ENCODE data around the gene CTXN2. TPM values are rescaled to one million over a fixed set of nuclear protein-coding genes. Genes with fewer than 3 reads are reported as not detected.

CTXN2 gene
- polyA plus RNA-seq, 1 of the 3 experiments (the other 2 are of a cell fraction) = 0.02 TPM

DNA sequence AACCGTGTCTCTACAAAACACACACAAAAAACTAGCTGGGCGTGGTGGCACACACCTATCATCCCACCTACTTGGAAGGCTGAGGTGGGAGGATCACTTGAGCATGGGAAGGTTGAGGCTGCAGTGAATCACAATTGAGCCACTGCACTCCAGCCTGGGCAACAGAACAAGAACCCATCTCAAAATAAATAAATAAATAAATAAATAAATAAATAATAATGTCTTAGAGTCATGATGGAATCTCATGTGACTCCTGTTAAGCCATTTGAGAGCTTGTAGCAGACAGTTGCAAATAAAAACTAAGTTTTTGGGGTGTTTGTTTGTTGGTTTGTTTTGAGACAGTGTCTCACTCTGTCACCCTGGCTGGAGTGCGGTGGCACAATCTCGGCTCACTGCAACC is 47.9 kb downstream of the CTXN2 start:
- H3K79me2 ChIP-seq (ENCODE audit: insufficient read depth) = no peaks in the 10 kb centered on the region
- no peak overlapping the region for H3K4me3 ChIP-seq (ENCODE audit: low read depth in 2 of 2, low read length in 1 of 2)
- ChIA-PET CTCF (interaction anchor here (0.8 to 1.9 kb wide), 2 partner anchors 10 to 12 kb away, joined by 4 to 7 read pairs; no protein-coding TSS in a partner anchor), POLR2A (no interaction called here)
- no peak overlapping the region for H2AFZ ChIP-seq (ENCODE audit: low read depth)
- H3K9me2 ChIP-seq = no peaks in the 10 kb centered on the region
- no peaks in the 10 kb centered on the region for H3K9me3 ChIP-seq
- TF ChIP-seq ELF1 (IDR thresholded peaks at IDR 0.05) (no peak), RCOR1 (IDR thresholded peaks at IDR 0.05; ENCODE audit: low read length) (no peak), POLR2AphosphoS5 (IDR thresholded peaks at IDR 0.05; ENCODE audit: low read depth, low read length) (no peak), MXI1 (IDR thresholded peaks at IDR 0.05; ENCODE audit: low read depth, low read length) (no peak), CHD2 (IDR thresholded peaks at IDR 0.05; ENCODE audit: low read length, partially characterized antibody) (no peak), GABPA (IDR thresholded peaks at IDR 0.05; ENCODE audit: low read depth) (no peak), FOSL2 (IDR thresholded peaks at IDR 0.05; ENCODE audit: borderline replicate concordance, low read depth) (no peak), NFIC (IDR thresholded peaks at IDR 0.05; ENCODE audit: borderline replicate concordance) (no peak)
- TF ChIP-seq, protein P1, sequence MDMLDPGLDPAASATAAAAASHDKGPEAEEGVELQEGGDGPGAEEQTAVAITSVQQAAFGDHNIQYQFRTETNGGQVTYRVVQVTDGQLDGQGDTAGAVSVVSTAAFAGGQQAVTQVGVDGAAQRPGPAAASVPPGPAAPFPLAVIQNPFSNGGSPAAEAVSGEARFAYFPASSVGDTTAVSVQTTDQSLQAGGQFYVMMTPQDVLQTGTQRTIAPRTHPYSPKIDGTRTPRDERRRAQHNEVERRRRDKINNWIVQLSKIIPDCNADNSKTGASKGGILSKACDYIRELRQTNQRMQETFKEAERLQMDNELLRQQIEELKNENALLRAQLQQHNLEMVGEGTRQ (IDR thresholded peaks at IDR 0.05; ENCODE audit: borderline replicate concordance, low read depth, low read length) = no peak
- 0 out of 2 replicates have a peak, but pooled peaks cover under 1% of the 10 kb centered on the region for H3K27me3 ChIP-seq (ENCODE audit: insufficient read depth)
- H3K27ac ChIP-seq (ENCODE audit: low read depth in 2 of 2, low read length in 1 of 2) = no peak overlapping the region
- no peak for DNase-seq
- no peaks in the 10 kb centered on the region for H3F3A ChIP-seq (replicated peaks; ENCODE audit: insufficient read depth)
- no peak overlapping the region for H3K9ac ChIP-seq
- H3K4me2 ChIP-seq = no peak overlapping the region
- H3K4me1 ChIP-seq (ENCODE audit: control insufficient read depth in 1 of 2, insufficient read depth in 2 of 2, low read depth in 1 of 2, low read length in 1 of 2) = no peaks in the 10 kb centered on the region
- H4K20me1 ChIP-seq (ENCODE audit: insufficient read depth) = no peaks in the 10 kb centered on the region
- 71% methylated on average over 4 of the region's 4 CpGs for WGBS (ENCODE audit: low lambda C conversion rate)
- no peaks in the 10 kb centered on the region for H3K36me3 ChIP-seq (replicated peaks in 1 of 2; ENCODE audit: control insufficient read depth in 1 of 2, insufficient read depth in 2 of 2, low read length in 1 of 2)

- Histone ChIP-seq H3K27me3 (ENCODE audit: insufficient read depth) (no peaks in the 10 kb centered on the region), H3K9ac (no peak overlapping the region), H3K4me1 (ENCODE audit: control insufficient read depth in 1 of 2, insufficient read depth in 2 of 2, low read depth in 1 of 2, low read length in 1 of 2) (no peaks in the 10 kb centered on the region), H3K4me3 (ENCODE audit: low read depth in 2 of 2, low read length in 1 of 2) (no peak overlapping the region), H3K79me2 (ENCODE audit: insufficient read depth) (no peaks in the 10 kb centered on the region), H3K36me3 (replicated peaks in 1 of 2; ENCODE audit: control insufficient read depth in 1 of 2, insufficient read depth in 2 of 2, low read length in 1 of 2) (no peaks in the 10 kb centered on the region), H3K27ac (ENCODE audit: low read depth in 2 of 2, low read length in 1 of 2) (no peak overlapping the region), H2AFZ (ENCODE audit: low read depth) (no peak overlapping the region), H3K4me2 (no peak overlapping the region), H3F3A (replicated peaks; ENCODE audit: insufficient read depth) (no peaks in the 10 kb centered on the region), H3K9me3 (no peaks in the 10 kb centered on the region), H4K20me1 (ENCODE audit: insufficient read depth) (no peaks in the 10 kb centered on the region), H3K9me2 (no peaks in the 10 kb centered on the region)
- ChIA-PET POLR2A (no interaction called here), CTCF (interaction anchor here (0.8 to 2.4 kb wide), 3 partner anchors 9 to 129 kb away, joined by 3 to 7 read pairs (median 4); no protein-coding TSS in a partner anchor)
- no peak for DNase-seq
- TF ChIP-seq NFIC (IDR thresholded peaks at IDR 0.05; ENCODE audit: borderline replicate concordance) = no peak
- no peak for TF ChIP-seq POLR2AphosphoS5 (IDR thresholded peaks at IDR 0.05; ENCODE audit: low read depth, low read length)
- no peak for TF ChIP-seq CHD2 (IDR thresholded peaks at IDR 0.05; ENCODE audit: low read length, partially characterized antibody)
- no peak for TF ChIP-seq GABPA (IDR thresholded peaks at IDR 0.05; ENCODE audit: low read depth)
- TF ChIP-seq, protein P2, sequence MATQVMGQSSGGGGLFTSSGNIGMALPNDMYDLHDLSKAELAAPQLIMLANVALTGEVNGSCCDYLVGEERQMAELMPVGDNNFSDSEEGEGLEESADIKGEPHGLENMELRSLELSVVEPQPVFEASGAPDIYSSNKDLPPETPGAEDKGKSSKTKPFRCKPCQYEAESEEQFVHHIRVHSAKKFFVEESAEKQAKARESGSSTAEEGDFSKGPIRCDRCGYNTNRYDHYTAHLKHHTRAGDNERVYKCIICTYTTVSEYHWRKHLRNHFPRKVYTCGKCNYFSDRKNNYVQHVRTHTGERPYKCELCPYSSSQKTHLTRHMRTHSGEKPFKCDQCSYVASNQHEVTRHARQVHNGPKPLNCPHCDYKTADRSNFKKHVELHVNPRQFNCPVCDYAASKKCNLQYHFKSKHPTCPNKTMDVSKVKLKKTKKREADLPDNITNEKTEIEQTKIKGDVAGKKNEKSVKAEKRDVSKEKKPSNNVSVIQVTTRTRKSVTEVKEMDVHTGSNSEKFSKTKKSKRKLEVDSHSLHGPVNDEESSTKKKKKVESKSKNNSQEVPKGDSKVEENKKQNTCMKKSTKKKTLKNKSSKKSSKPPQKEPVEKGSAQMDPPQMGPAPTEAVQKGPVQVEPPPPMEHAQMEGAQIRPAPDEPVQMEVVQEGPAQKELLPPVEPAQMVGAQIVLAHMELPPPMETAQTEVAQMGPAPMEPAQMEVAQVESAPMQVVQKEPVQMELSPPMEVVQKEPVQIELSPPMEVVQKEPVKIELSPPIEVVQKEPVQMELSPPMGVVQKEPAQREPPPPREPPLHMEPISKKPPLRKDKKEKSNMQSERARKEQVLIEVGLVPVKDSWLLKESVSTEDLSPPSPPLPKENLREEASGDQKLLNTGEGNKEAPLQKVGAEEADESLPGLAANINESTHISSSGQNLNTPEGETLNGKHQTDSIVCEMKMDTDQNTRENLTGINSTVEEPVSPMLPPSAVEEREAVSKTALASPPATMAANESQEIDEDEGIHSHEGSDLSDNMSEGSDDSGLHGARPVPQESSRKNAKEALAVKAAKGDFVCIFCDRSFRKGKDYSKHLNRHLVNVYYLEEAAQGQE (IDR thresholded peaks at IDR 0.05; ENCODE audit: low read depth, low read length) = no peak
- TF ChIP-seq, protein P3, sequence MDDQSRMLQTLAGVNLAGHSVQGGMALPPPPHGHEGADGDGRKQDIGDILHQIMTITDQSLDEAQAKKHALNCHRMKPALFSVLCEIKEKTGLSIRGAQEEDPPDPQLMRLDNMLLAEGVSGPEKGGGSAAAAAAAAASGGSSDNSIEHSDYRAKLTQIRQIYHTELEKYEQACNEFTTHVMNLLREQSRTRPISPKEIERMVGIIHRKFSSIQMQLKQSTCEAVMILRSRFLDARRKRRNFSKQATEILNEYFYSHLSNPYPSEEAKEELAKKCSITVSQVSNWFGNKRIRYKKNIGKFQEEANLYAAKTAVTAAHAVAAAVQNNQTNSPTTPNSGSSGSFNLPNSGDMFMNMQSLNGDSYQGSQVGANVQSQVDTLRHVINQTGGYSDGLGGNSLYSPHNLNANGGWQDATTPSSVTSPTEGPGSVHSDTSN (IDR thresholded peaks at IDR 0.05) = no peak
- TF ChIP-seq RCOR1 (IDR thresholded peaks at IDR 0.05; ENCODE audit: low read length) = no peak
- no peak for TF ChIP-seq ZBTB33 (IDR thresholded peaks at IDR 0.05; ENCODE audit: borderline replicate concordance, low read depth)
- no peak for TF ChIP-seq RXRA (IDR thresholded peaks at IDR 0.05; ENCODE audit: borderline replicate concordance, low read depth)
- TF ChIP-seq MXI1 (IDR thresholded peaks at IDR 0.05; ENCODE audit: low read depth, low read length) = no peak
- no peak for TF ChIP-seq MAX (IDR thresholded peaks at IDR 0.05; ENCODE audit: low read depth)
- no peak for TF ChIP-seq GATA2 (CRISPR knock-in tag; IDR thresholded peaks at IDR 0.05)
- no peak for TF ChIP-seq TAF1 (IDR thresholded peaks at IDR 0.05; ENCODE audit: borderline replicate concordance, low read depth, low read length)
- no peak for TF ChIP-seq RAD21 (IDR thresholded peaks at IDR 0.05; ENCODE audit: low read length)
- no peak for TF ChIP-seq EZH2phosphoT487 (IDR thresholded peaks at IDR 0.05; ENCODE audit: borderline replicate concordance, low read depth)
- no peak for TF ChIP-seq MEF2A (IDR thresholded peaks at IDR 0.05; ENCODE audit: borderline replicate concordance, low read depth)
These were observed 50.5 kb downstream of the CTXN2 start for GRCh38 chr15:48242015-48242414.

All from SK-N-SH (cell line).